A549 (cell line): ENCODE data around the gene MGAT5B. TPM values are rescaled to one million over a fixed set of nuclear protein-coding genes. Genes with fewer than 3 reads are reported as not detected.
A peak's percentile ranks its signal among the peaks of the same experiment; 100 is the strongest.

Experiments
- ATAC-seq, 2 experiments: fragments of 200-7000 bp in 1 of 2; fragments of >200 bp in 1 of 2; cut with Nextera tagmentation in 1 of 2; cut with Tn5 transposase in 1 of 2; 3 replicates each; pipeline versions ENCODE4 v1.8.0 to v1.9.1; 2018 to 2020; ENCODE audit warnings: mild to moderate bottlenecking in 1 of 2, moderate library complexity in 1 of 2
- CTCF ChIA-PET: fragments of 300-600 bp; sonication (Branson Sonifier 250); formaldehyde crosslinking; extraction: SDS; loops from one replicate; lab custom pipeline; 2021; ENCODE audit warnings: antibody characterized with exemption, inconsistent platforms; lab: Yijun Ruan, JAX
- POLR2A ChIA-PET: fragments of 350-600 bp; formaldehyde crosslinking; extraction: SDS; loops from one replicate; lab custom pipeline; 2021; ENCODE audit warnings: antibody characterized with exemption, inconsistent platforms; lab: Yijun Ruan, JAX
- DNase-seq, 2 experiments: peaks; one replicate each; pipeline versions ENCODE4 v3.0.0 to v3.0.0-alpha.2; 2011 to 2016; ENCODE audit warnings: low read depth in 1 of 2, low spot score in 1 of 2
- FAIRE-seq: peaks from 2 replicates; lab custom pipeline; 2011; peaks lifted over from hg19 to GRCh38; lab: Jason Lieb, UNC
- H3K27ac ChIP-seq, 2 experiments: fragments of >200 bp; sonication (Bioruptor Twin); formaldehyde crosslinking; 3 replicates each; pipeline ENCODE4 v1.5.1; 2016 to 2017
- H3K4me1 ChIP-seq: fragments of >200 bp; sonication (Bioruptor Twin); formaldehyde crosslinking; 3 replicates; pipeline ENCODE4 v1.6.1; 2016
- H3K4me2 ChIP-seq: fragments of >200 bp; sonication (Bioruptor Twin); formaldehyde crosslinking; 3 replicates; pipeline ENCODE4 v1.6.1; 2016
- H3K4me3 ChIP-seq: fragments of >200 bp; sonication (Bioruptor Twin); formaldehyde crosslinking; 3 replicates; pipeline ENCODE4 v1.5.1; 2016
- H3K9me3 ChIP-seq: fragments of >200 bp; sonication (Bioruptor Twin); formaldehyde crosslinking; 3 replicates; pipeline ENCODE4 v1.6.1; 2016
- CBX2 ChIP-seq: fragments of 200-600 bp; sonication (generic); IDR thresholded peaks from 2 replicates; pipeline ENCODE4 v1.6.1; 2016; ENCODE audit warnings: low read depth, mild to moderate bottlenecking, borderline replicate concordance
- CEBPB ChIP-seq, 2 experiments: fragments of >200 bp in 1 of 2; sonication (Bioruptor Twin) in 1 of 2; formaldehyde crosslinking in 1 of 2; IDR thresholded peaks; 2 replicates each; pipeline ENCODE4 v1.6.1; 2012 to 2016
- CHD4 ChIP-seq: fragments of 200-600 bp; sonication (generic); IDR thresholded peaks from 2 replicates; pipeline ENCODE4 v1.6.1; 2016; ENCODE audit warnings: antibody characterized with exemption, mild to moderate bottlenecking, borderline replicate concordance
- EHMT2 ChIP-seq: fragments of 200-600 bp; sonication (generic); IDR thresholded peaks from 2 replicates; pipeline ENCODE4 v1.6.1; 2016; ENCODE audit warnings: antibody characterized with exemption, low read depth, mild to moderate bottlenecking, moderate library complexity
- EP300 ChIP-seq, 2 experiments: fragments of >200 bp; sonication (Bioruptor Twin); formaldehyde crosslinking; IDR thresholded peaks; 2 replicates in 1 of 2; 3 replicates in 1 of 2; pipeline ENCODE4 v1.6.1; 2016 to 2017
- FOSB ChIP-seq: fragments of 250-450 bp; sonication (Bioruptor Pico); IDR thresholded peaks from 2 replicates; pipeline ENCODE4 v1.5.0; 2020; ENCODE audit warnings: mild to moderate bottlenecking, moderate library complexity
- FOSL2 ChIP-seq, 2 experiments: fragments of 450-650 bp in 1 of 2; fragments of >200 bp in 1 of 2; sonication (Bioruptor Twin) in 1 of 2; formaldehyde crosslinking; IDR thresholded peaks; 2 replicates each; pipeline versions ENCODE4 v1.5.0 to v1.6.1; 2016 to 2020; ENCODE audit warnings: mild to moderate bottlenecking in 1 of 2, moderate library complexity in 1 of 2
- HOXA7 ChIP-seq: fragments of 250-450 bp; sonication (Bioruptor Pico); IDR thresholded peaks from 2 replicates; pipeline ENCODE4 v1.5.0; 2020; ENCODE audit warnings: mild to moderate bottlenecking, moderate library complexity
- HOXB13 ChIP-seq: fragments of 250-450 bp; sonication (Bioruptor Pico); IDR thresholded peaks from 2 replicates; pipeline ENCODE4 v1.5.0; 2020; ENCODE audit warnings: low read depth, mild to moderate bottlenecking, moderate library complexity
- JUNB ChIP-seq: fragments of >200 bp; sonication (Bioruptor Twin); formaldehyde crosslinking; IDR thresholded peaks from 2 replicates; pipeline ENCODE4 v1.6.1; 2016
- KDM1A ChIP-seq: fragments of 200-600 bp; sonication (generic); IDR thresholded peaks from 2 replicates; pipeline ENCODE4 v1.6.1; 2016; ENCODE audit warnings: low read depth, mild to moderate bottlenecking
- KDM5A ChIP-seq: fragments of 200-600 bp; sonication (generic); IDR thresholded peaks from 2 replicates; pipeline ENCODE4 v1.6.1; 2016; ENCODE audit warnings: antibody characterized with exemption, mild to moderate bottlenecking
- MAFK ChIP-seq: fragments of 450-650 bp; IDR thresholded peaks from 2 replicates; pipeline ENCODE4 v1.6.1; 2014; ENCODE audit not compliant: partially characterized antibody
- POLR2AphosphoS2 ChIP-seq: conservative IDR thresholded peaks from 2 replicates; pipeline ENCODE4 v1.6.1; 2012; ENCODE audit warnings: low read length, improper control_type of control experiment, inconsistent platforms
- RAD21 ChIP-seq, 2 experiments: fragments of >200 bp in 1 of 2; sonication (Bioruptor Twin) in 1 of 2; formaldehyde crosslinking in 1 of 2; IDR thresholded peaks in 1 of 2; conservative IDR thresholded peaks in 1 of 2; 2 replicates in 1 of 2; 3 replicates in 1 of 2; pipeline ENCODE4 v1.6.1; 2012 to 2018; ENCODE audit warnings: inconsistent platforms in 1 of 2
- SREBF2 ChIP-seq: fragments of 450-650 bp; IDR thresholded peaks from 2 replicates; pipeline ENCODE4 v1.6.1; 2014; ENCODE audit warnings: mild to moderate bottlenecking, moderate library complexity
- TP53 ChIP-seq: fragments of 250-450 bp; sonication (Bioruptor Pico); IDR thresholded peaks from 2 replicates; pipeline ENCODE4 v1.5.0; 2021; ENCODE audit warnings: mild to moderate bottlenecking, moderate library complexity
- ZC3H11A ChIP-seq: fragments of 450-650 bp; IDR thresholded peaks from 2 replicates; pipeline ENCODE4 v1.6.1; 2014; ENCODE audit warnings: antibody characterized with exemption, mild to moderate bottlenecking
- WGBS: methylation state at CpG from one replicate; pipeline ENCODE4 v1.1.6; 2017; ENCODE audit errors: missing lambda C conversion rate; 5-methylcytosine and 5-hydroxymethylcytosine counted together
- polyA plus RNA-seq, 4 experiments: library from polyadenylated mRNA; depleted of rRNA in 3 of 4; stranded (reverse); fragments of >200 nt; fragmentation: RNase III in 1 of 4; extraction: RNeasy Plus Mini Kit Qiagen cat#74134 plus additional on column Dnase treatment in 1 of 4; gene quantifications; 2 replicates in 3 of 4; 3 replicates in 1 of 4; pipeline ENCODE4 v1.2.3, GENCODE V29; 2011 to 2017
- TF ChIP-seq, protein P1 (sequence below): fragments of 250-450 bp; sonication (Bioruptor Pico); IDR thresholded peaks from 2 replicates; pipeline ENCODE4 v1.5.0; 2020; ENCODE audit warnings: low read depth, mild to moderate bottlenecking, moderate library complexity
- TF ChIP-seq, protein P2 (sequence below): fragments of 450-650 bp; IDR thresholded peaks from 2 replicates; pipeline ENCODE4 v1.6.1; 2014; ENCODE audit warnings: antibody characterized with exemption
- TF ChIP-seq, protein P3 (sequence below): fragments of 150-350 bp; IDR thresholded peaks from 2 replicates; pipeline ENCODE4 v1.6.1; 2014; ENCODE audit warnings: low read depth, mild to moderate bottlenecking, low read length
- TF ChIP-seq, protein P4 (sequence below): IDR thresholded peaks from 2 replicates; pipeline ENCODE4 v1.6.1; 2012; ENCODE audit warnings: low read depth, borderline replicate concordance
- TF ChIP-seq, protein P5 (sequence below): fragments of >200 bp; sonication (Bioruptor Twin); formaldehyde crosslinking; IDR thresholded peaks from 3 replicates; pipeline ENCODE4 v1.5.1; 2016

Gene MGAT5B
- polyA plus RNA-seq, 2 of the 4 experiments (the other 2 are of a cell fraction): 7.6 to 22.8 TPM

DNA sequence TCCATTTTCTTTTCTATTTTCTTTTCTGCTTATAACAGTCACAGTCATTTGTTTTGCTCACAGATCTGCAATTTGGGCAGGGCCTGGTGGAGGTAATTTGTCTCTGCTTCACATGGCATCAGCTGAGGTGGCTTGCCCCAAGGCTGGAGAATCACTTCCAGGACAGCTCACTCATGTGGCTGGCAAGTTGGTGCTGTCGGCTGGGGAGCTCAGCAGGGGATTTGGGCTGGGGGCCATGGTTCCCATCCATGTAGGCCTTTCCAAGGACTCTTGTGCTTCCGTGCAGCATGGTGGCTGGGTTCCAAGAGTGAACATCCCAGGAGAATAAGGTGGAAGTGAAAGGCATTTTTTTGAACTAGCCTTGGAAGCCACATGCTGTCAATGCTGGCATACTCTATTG is 85.7 kb downstream of the MGAT5B start:
- FAIRE-seq: no peak
- Histone ChIP-seq H3K4me2 (no peak overlapping the region), H3K4me1 (no peaks in the 10 kb centered on the region), H3K9me3 (no peaks in the 10 kb centered on the region), H3K4me3 (no peak overlapping the region), H3K27ac (0 out of 6 replicates have a peak overlapping the region, but pooled peaks of 1 of the 2 experiments have one; percentile 2)
- WGBS: 52% methylated on average over 2 of the region's 2 CpGs
- CTCF ChIA-PET: interaction anchor here (0.6 to 6.1 kb wide), 6 partner anchors 12 to 122 kb away, joined by 3 to 39 read pairs (median 3); partner anchors contain the start of gene MGAT5B
- POLR2A ChIA-PET: no interaction called here
- DNase-seq: no peak
- no peak for ATAC-seq
- TF ChIP-seq JUNB (no peak), ZC3H11A (no peak), HOXA7 (CRISPR knock-in tag) (no peak)
- TF ChIP-seq, protein P1, sequence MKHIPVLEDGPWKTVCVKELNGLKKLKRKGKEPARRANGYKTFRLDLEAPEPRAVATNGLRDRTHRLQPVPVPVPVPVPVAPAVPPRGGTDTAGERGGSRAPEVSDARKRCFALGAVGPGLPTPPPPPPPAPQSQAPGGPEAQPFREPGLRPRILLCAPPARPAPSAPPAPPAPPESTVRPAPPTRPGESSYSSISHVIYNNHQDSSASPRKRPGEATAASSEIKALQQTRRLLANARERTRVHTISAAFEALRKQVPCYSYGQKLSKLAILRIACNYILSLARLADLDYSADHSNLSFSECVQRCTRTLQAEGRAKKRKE (CRISPR knock-in tag): no peak
- TF ChIP-seq, protein P2, sequence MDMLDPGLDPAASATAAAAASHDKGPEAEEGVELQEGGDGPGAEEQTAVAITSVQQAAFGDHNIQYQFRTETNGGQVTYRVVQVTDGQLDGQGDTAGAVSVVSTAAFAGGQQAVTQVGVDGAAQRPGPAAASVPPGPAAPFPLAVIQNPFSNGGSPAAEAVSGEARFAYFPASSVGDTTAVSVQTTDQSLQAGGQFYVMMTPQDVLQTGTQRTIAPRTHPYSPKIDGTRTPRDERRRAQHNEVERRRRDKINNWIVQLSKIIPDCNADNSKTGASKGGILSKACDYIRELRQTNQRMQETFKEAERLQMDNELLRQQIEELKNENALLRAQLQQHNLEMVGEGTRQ: no peak

DNA sequence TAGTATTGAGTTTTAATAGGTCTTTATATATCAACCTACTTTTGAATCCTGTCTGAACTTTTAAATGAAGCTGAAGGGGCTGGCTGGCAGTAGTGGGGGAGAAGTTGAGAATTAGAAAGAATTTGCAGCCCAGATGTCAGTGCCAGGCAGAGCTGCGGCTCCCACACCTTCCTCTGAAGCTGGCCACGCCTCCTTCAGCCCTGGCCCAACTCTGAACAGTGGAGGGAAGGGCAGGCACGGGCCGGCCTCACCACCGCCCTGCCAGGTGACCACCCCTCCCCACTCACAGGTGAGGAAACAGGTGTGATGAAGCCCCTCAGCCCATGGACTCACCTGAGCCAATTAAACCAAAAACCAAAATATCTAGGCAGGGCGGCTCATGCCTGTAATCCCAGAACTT is 87.0 kb downstream of the MGAT5B start:
- no peaks in the 10 kb centered on the region for H3K9me3 ChIP-seq
- H3K4me2 ChIP-seq: no peak overlapping the region
- 70% methylated on average over 6 of the region's 6 CpGs for WGBS
- DNase-seq: no peak
- POLR2A ChIA-PET: no interaction called here
- H3K4me1 ChIP-seq: no peaks in the 10 kb centered on the region
- H3K27ac ChIP-seq: no peak overlapping the region
- ATAC-seq: no peak
- no peak for TF ChIP-seq EHMT2
- no peak for TF ChIP-seq CBX2
- TF ChIP-seq HOXB13 (CRISPR knock-in tag): no peak
- no peak for TF ChIP-seq KDM5A
- no peak for TF ChIP-seq EP300 (IDR thresholded peaks at IDR 0.05)
- TF ChIP-seq POLR2AphosphoS2: no peak
- no peak for TF ChIP-seq CEBPB (IDR thresholded peaks at IDR 0.05)
- TF ChIP-seq, protein P3, sequence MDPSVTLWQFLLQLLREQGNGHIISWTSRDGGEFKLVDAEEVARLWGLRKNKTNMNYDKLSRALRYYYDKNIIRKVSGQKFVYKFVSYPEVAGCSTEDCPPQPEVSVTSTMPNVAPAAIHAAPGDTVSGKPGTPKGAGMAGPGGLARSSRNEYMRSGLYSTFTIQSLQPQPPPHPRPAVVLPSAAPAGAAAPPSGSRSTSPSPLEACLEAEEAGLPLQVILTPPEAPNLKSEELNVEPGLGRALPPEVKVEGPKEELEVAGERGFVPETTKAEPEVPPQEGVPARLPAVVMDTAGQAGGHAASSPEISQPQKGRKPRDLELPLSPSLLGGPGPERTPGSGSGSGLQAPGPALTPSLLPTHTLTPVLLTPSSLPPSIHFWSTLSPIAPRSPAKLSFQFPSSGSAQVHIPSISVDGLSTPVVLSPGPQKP: no peak
- no peak for TF ChIP-seq MAFK
- no peak for TF ChIP-seq FOSB (CRISPR knock-in tag)
- no peak for TF ChIP-seq TP53 (CRISPR knock-in tag)
- no peak for TF ChIP-seq KDM1A
- no peak for TF ChIP-seq CHD4
- H3K4me3 ChIP-seq: no peak overlapping the region
- no peak for FAIRE-seq
- CTCF ChIA-PET: interaction anchor here (1.0 to 6.1 kb wide), 5 partner anchors 47 to 112 kb away, joined by 4 to 39 read pairs (median 6); partner anchors contain the start of gene MGAT5B

DNA sequence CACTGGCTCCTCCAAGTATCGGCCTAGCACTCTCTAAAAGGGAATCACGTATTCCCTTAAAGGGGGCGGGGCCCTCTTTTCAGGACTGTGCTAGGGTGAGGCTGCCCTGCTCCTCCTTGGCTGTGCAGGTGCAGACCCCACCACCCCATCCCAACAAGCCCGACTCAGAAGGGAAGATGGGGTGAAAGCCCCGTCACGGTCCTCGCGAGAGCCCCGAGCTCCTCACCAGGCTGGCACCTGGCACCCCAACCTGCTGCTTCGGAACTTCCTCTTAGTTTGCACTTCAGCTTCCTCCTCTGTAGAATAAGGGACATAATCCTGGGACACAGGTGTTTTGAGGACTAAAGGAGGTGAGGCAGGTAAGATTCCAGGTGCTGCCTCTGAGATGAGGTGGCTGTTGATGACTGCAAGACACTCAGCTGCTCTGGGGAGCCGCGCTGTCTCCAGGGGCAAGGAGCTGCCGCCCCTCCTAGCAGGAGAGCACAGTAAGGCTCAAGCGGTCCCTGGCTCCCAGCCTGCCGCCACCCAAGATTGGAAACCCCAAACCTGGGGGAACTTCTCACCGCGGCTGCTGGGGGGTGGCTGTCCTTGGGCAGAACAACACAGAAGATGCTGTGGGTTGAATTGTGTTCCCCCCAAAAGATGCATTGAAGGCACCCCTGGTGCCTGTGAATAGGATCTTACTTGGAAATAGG is 88.8 kb downstream of the MGAT5B start:
- WGBS: 92% methylated on average over 13 of the region's 17 CpGs
- CTCF ChIA-PET: interaction anchor here (0.6 to 6.1 kb wide), 3 partner anchors 89 to 99 kb away, joined by 3 to 39 read pairs (median 11); partner anchors contain the start of gene MGAT5B
- no peak for DNase-seq
- no peak for FAIRE-seq
- peak overlapping the region in 1 of 2 experiments; percentile 32; a peak in 3 of 6 replicates for H3K27ac ChIP-seq
- no peaks in the 10 kb centered on the region for H3K4me1 ChIP-seq
- POLR2A ChIA-PET: no interaction called here
- no peak overlapping the region for H3K4me3 ChIP-seq
- no peak overlapping the region for H3K4me2 ChIP-seq
- H3K9me3 ChIP-seq: no peaks in the 10 kb centered on the region
- peak in 1 of 2 experiments; percentile 27; a peak in 3 of 6 replicates for ATAC-seq
- TF ChIP-seq TP53 (CRISPR knock-in tag): no peak
- no peak for TF ChIP-seq SREBF2
- TF ChIP-seq, protein P1 (CRISPR knock-in tag): no peak
- no peak for TF ChIP-seq FOSL2 (IDR thresholded peaks at IDR 0.05)
- TF ChIP-seq FOSL2 (CRISPR knock-in tag; IDR thresholded peaks at IDR 0.05): no peak
- TF ChIP-seq, protein P4, sequence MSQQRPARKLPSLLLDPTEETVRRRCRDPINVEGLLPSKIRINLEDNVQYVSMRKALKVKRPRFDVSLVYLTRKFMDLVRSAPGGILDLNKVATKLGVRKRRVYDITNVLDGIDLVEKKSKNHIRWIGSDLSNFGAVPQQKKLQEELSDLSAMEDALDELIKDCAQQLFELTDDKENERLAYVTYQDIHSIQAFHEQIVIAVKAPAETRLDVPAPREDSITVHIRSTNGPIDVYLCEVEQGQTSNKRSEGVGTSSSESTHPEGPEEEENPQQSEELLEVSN: no peak
- TF ChIP-seq, protein P5, sequence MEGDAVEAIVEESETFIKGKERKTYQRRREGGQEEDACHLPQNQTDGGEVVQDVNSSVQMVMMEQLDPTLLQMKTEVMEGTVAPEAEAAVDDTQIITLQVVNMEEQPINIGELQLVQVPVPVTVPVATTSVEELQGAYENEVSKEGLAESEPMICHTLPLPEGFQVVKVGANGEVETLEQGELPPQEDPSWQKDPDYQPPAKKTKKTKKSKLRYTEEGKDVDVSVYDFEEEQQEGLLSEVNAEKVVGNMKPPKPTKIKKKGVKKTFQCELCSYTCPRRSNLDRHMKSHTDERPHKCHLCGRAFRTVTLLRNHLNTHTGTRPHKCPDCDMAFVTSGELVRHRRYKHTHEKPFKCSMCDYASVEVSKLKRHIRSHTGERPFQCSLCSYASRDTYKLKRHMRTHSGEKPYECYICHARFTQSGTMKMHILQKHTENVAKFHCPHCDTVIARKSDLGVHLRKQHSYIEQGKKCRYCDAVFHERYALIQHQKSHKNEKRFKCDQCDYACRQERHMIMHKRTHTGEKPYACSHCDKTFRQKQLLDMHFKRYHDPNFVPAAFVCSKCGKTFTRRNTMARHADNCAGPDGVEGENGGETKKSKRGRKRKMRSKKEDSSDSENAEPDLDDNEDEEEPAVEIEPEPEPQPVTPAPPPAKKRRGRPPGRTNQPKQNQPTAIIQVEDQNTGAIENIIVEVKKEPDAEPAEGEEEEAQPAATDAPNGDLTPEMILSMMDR: no peak
- TF ChIP-seq RAD21 (conservative IDR thresholded peaks at IDR 0.05 in 1 of 2, IDR thresholded peaks at IDR 0.05 in 1 of 2): no peak
